ENCODE measurements around the gene TOR1AIP1. TPM values are rescaled to one million over a fixed set of nuclear protein-coding genes. Genes with fewer than 3 reads are reported as not detected.
A peak's percentile ranks its signal among the peaks of the same experiment; 100 is the strongest.
"Not testable (repeated sequence)": the region's sequence is repeated elsewhere in the genome, so short reads cannot be mapped to it uniquely, and the experiment has no call there.

The TOR1AIP1 gene
- total RNA-seq, 2 donors from 2014 or later, result 48.3 to 50.4 TPM

- ATAC-seq, result no peak
- intact Hi-C loops (cut with DNase I), result loop anchor here in 1 of 2 donors (10.0 kb wide), 1 partner anchor 75 kb away; no protein-coding TSS in a partner anchor
- DNase-seq, result no peak
These were observed 48.1 kb downstream of the TOR1AIP1 start for GRCh38 chr1:179929955-179930798.

GRCh38 chr1:179930867-179931266 lies 48.8 kb downstream of the TOR1AIP1 start:
- DNase-seq (no peak), ATAC-seq (peak in 1 of 2 donors; percentile 65)
- intact Hi-C loops (cut with DNase I), result loop anchor here in 1 of 2 donors (10.0 kb wide), 1 partner anchor 74 kb away; no protein-coding TSS in a partner anchor

DNA sequence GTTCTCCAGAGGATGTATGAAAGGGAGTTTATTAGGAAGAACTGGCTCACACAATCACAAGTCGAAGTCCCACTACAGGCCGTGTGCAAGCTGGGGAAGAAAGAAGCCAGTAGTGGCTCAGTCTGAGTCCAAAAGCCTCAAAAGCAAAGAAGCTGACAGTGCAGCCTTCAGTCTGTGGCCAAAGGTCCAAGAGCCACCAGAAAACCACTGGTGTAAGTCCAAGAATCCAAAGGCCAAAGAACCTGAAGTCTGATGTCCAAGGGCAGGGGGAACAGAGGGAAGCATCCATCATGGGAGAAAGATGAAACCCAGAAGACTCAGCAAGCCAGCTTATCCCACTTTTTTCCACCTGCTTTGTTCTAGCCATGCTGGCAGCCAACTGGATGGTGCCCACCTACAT lies 51.1 kb downstream of the TOR1AIP1 start:
- no peak for ATAC-seq
- intact Hi-C loops (cut with DNase I), result loop anchor here in 1 of 2 donors (10.0 kb wide), 1 partner anchor 72 kb away; no protein-coding TSS in a partner anchor
- no peak for DNase-seq

DNA sequence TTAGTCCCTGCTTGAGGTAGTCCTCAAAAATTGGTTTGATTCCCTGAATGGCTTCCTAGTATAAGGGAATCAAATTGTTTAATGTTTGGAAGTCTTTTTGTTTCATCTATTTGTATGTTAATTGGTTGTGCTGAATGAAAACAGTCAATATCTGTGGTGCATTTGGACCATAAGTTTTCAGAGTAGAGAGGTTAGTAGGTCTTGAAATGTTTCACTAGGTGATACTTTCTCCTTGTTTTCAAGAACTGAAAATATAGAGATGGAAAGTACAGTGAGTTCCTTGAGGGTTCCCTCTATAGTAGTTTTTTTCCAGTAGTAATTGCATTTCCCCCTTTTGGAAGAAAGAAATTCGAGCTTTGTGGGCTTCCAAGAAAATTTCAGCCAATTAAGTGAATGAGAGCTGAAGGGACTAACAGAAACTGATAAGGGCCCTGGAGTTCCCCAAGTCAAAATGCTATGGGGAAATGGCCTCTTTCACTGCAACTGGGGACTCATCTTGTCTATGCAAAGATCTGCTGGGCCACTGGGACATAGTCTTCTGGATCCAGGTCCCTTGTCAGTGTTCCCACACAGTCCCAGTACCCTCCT lies 53.9 kb downstream of the TOR1AIP1 start:
- intact Hi-C loops (cut with DNase I), result loop anchor here in 1 of 2 donors (10.0 kb wide), 1 partner anchor 69 kb away; no protein-coding TSS in a partner anchor
- DNase-seq (no peak), ATAC-seq (no peak)

- DNase-seq (no peak), ATAC-seq (no peak)
- intact Hi-C loops (cut with DNase I), result loop anchor here in 1 of 2 donors (10.0 kb wide), 1 partner anchor 67 kb away; no protein-coding TSS in a partner anchor
These were observed 55.7 kb downstream of the TOR1AIP1 start for GRCh38 chr1:179937668-179938254.

GRCh38 chr1:179938752-179939151 lies 56.7 kb downstream of the TOR1AIP1 start:
- ATAC-seq (no peak), DNase-seq (no peak)
- intact Hi-C loops (cut with DNase I), result loop anchor here in 1 of 2 donors (10.0 kb wide), 1 partner anchor 66 kb away; no protein-coding TSS in a partner anchor

GRCh38 chr1:179939941-179940340 lies 57.9 kb downstream of the TOR1AIP1 start:
- intact Hi-C loops (cut with DNase I), result loop anchor here in 1 of 2 donors (10.0 kb wide), 1 partner anchor 65 kb away; no protein-coding TSS in a partner anchor
- no peak for DNase-seq
- ATAC-seq, result no peak

DNA sequence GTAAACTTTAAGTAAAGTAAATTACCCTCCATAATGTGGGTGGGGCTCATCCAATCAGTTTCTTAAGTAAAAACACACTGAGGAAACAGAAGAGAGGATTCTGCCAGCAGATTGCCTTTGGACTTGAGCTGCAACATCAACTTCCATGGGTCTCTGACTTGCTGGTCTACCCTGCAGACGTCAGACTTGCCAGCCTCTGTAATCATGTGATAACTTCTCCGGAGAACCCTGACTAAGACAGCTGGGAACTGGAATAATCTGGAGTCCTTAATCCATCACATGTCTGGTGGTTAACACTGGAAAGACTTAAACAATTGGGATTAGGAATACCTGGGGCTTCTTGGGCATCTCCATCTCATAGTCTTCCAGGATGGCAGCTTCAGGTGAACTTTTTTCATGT lies 59.4 kb downstream of the TOR1AIP1 start:
- DNase-seq, result no peak
- no peak for ATAC-seq
- intact Hi-C loops (cut with DNase I), result no loop called here

GRCh38 chr1:179950651-179951050 lies 68.6 kb downstream of the TOR1AIP1 start:
- ATAC-seq, result no peak
- intact Hi-C loops (cut with DNase I), result loop anchor here in 1 of 2 donors (10.0 kb wide), 1 partner anchor 66 kb away; the partner anchor contains the start of gene TOR1AIP1
- no peak for DNase-seq

DNA sequence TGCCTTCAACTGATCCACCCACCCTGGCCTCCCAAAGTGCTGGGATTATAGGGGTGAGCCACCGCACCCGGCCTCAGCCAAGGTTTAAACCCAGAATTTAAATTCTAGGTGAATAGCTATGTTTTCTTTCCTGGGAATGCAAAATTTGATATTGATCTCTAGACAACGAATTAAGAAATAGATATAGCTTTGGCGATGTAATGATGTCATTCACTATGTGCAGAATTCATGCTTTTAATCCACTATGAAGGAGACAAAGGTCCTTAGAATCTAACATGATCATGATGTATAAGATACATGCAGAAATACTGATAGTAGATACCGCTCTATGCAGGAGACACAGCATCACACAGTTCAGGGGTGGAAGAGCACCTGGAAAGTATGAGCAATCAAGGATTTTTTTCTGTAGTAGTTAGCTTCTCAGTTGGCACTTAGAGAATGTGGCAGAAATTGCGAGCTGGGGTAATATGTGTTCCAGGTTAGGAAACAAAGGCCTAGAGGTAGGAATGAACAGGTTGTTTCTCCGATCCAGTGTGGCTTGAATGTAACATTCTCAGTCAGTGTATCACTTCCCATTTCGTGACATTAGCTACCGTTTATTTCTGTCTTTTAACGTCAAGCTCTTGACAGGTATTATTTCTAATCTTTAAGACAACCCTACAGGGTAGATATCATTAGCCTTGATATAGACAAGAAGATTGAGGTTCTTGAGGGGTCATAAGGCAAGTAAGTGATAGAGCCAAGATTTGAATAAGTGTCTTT lies 69.5 kb downstream of the TOR1AIP1 start:
- no peak for DNase-seq
- intact Hi-C loops (cut with DNase I), result loop anchor here in 1 of 2 donors (10.0 kb wide), 1 partner anchor 67 kb away; the partner anchor contains the start of gene TOR1AIP1
- no peak for ATAC-seq

- ATAC-seq (no peak), DNase-seq (no peak)
- intact Hi-C loops (cut with DNase I), result loop anchor here in 1 of 2 donors (10.0 kb wide), 1 partner anchor 67 kb away; the partner anchor contains the start of gene TOR1AIP1
These were observed 70.1 kb downstream of the TOR1AIP1 start for GRCh38 chr1:179952186-179952585.

DNA sequence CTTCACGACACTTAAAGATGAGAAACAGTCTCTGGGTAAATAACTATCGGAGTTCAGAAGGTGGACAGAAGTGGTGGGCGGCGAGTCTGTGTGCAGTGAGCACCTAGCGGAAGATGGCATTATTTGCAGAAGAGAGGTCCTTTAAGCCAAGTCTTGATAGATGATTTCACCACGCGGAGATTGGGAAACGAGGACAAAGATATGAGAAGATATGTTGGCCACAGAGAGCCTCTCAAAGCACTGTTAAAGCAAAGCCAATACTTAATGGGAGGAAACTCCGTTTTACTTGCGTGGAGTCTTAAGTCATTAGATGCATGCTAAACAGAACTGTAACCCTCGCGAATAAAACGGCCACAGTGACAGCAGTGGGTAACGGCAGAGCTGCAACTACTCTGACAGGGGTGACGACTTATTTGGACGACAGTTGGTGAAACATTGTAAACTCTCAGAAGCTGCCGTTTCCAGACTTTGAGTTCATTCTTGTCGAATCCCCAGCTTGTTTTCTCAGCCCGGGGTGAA lies 71.9 kb downstream of the TOR1AIP1 start:
- intact Hi-C loops (cut with DNase I), result loop anchor here in 1 of 2 donors (10.0 kb wide), 1 partner anchor 69 kb away; the partner anchor contains the start of gene TOR1AIP1
- ATAC-seq (peak; percentile 9 to 15), DNase-seq (peak; percentile 44)

DNA sequence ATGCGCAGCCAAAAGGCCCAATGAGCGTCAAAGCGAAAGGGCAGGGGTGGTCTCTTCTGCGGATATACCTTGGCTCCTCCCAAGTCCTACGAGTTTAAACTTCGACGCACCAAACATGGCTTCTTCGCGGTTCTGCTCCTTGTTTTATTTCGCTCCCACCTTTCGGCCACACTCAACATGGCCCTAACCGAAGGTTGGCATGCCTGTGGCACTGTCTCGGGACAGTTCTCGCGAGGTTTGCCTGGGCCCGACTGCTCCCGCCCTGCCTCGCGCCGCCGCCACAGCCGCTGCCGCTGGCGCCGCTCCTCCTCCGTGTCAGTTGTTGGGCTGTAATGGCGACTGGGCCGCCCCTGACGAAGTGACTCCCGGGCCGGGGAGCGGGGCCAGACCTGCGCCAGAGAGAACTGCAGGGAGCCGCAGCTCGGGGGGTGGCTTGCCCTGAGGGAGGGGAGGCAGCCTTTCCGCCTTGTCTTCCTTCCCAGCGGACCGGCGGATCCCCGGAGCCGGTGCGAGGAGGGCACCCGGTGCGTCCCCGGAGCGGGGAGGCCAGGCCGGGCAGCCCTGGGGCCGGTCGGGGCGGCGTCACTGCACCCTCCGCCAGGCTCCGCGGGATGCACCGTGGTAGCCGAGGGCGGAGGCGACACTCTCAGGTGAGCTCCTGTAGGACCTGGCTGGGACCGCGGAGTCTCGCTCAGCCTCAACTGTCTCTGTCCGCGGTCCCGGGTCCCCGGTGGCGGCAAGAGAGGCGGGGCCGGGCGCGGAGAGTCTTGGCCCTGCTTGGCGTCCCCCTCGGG lies 72.6 kb downstream of the TOR1AIP1 start, which contains the start of gene CEP350:
Gene CEP350, plus strand, starts transcription at position 318 of the 794 bp plus-strand sequence. CDS start 31,372 bp downstream, outside the sequence.
- ATAC-seq (peak; percentile 99), DNase-seq (peak; percentile 99)
- intact Hi-C loops (cut with DNase I), result loop anchor here in 1 of 2 donors (10.0 kb wide), 1 partner anchor 70 kb away; the partner anchor contains the start of gene TOR1AIP1

- no peak for DNase-seq
- intact Hi-C loops (cut with DNase I), result loop anchor here in 1 of 2 donors (10.0 kb wide), 1 partner anchor 70 kb away; the partner anchor contains the start of gene TOR1AIP1
- peak in 1 of 2 donors; percentile 21 for ATAC-seq
These were observed 73.2 kb downstream of the TOR1AIP1 start for GRCh38 chr1:179955287-179955680.

DNA sequence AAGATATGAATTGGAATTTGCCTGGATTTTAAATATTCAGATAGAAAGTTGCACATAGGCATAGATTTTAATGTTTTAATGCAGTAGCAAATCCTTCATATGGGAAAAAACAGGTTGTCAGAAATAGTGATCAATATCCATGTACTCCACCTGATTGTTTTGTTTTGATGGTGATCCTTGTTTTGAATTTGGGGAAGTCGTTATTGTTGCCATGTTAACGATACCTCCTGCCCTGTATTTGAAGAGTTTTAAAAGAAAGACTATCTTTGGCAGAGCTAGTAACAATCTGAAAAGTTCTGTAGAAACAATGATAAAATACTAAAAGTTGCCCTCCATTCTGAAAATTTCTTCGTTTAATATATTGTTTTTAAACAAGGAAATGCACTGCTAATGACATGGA lies 73.6 kb downstream of the TOR1AIP1 start:
- intact Hi-C loops (cut with DNase I), result loop anchor here in 1 of 2 donors (10.0 kb wide), 1 partner anchor 71 kb away; the partner anchor contains the start of gene TOR1AIP1
- ATAC-seq (no peak), DNase-seq (no peak)

DNA sequence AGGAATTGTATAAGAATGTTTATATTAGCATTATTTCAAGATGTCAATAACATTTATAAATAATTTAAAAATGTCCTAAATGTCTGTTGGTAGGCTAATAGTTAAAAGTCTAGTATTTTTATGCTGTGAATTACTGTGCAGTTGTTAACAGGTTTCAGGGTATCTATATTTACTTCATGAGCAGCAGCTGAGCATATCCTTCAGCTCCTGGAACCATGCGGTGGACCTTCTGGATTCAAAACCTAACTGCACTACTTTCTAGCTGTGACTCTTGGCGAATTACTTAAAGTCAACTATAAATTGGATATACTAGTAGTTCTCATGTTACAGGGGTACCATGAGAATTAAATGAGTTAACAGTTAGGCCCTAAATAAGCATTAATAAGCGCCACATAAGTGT lies 76.3 kb downstream of the TOR1AIP1 start:
- intact Hi-C loops (cut with DNase I), result loop anchor here in 1 of 2 donors (10.0 kb wide), 1 partner anchor 74 kb away; the partner anchor contains the start of gene TOR1AIP1
- ATAC-seq (no peak), DNase-seq (no peak)

DNA sequence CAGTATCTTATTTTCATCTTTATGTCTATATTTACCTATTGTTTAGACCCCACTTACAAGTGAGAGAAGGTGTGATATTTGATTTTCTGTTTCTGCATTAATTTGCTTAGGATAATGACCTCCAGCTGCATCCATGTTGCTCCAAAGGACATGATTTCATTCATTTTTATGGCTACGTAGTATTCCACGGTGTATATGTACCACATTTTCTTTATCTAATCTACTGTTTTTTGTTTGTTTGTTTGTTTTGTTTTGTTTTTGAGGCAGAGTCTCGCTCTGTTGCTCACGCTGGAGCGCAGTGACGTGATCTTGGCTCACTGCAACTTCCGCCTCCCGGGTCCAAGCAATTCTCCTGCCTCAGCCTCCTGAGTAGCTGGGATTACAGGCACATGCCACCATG lies 80.1 kb downstream of the TOR1AIP1 start:
- intact Hi-C loops (cut with DNase I); DNase-seq; ATAC-seq: not testable (repeated sequence)
